GM19035 (cell line): Measurements from ENCODE around the gene NAPSA.
"Not testable (repeated sequence)": the region's sequence is repeated elsewhere in the genome, so short reads cannot be mapped to it uniquely, and the experiment has no call there.

Experiments
- ATAC-seq: cut with Tn5 transposase; IDR thresholded peaks from one replicate; pipeline ENCODE4 v1.9.1; 2021; ENCODE audit not compliant: unreplicated experiment

The NAPSA gene

GRCh38 chr19:50331994-50332243 lies 33.5 kb downstream of the NAPSA start:
- no peak for ATAC-seq

- ATAC-seq: no peak
Measured at GRCh38 chr19:50331221-50331993, 34.0 kb downstream of the NAPSA start.

DNA sequence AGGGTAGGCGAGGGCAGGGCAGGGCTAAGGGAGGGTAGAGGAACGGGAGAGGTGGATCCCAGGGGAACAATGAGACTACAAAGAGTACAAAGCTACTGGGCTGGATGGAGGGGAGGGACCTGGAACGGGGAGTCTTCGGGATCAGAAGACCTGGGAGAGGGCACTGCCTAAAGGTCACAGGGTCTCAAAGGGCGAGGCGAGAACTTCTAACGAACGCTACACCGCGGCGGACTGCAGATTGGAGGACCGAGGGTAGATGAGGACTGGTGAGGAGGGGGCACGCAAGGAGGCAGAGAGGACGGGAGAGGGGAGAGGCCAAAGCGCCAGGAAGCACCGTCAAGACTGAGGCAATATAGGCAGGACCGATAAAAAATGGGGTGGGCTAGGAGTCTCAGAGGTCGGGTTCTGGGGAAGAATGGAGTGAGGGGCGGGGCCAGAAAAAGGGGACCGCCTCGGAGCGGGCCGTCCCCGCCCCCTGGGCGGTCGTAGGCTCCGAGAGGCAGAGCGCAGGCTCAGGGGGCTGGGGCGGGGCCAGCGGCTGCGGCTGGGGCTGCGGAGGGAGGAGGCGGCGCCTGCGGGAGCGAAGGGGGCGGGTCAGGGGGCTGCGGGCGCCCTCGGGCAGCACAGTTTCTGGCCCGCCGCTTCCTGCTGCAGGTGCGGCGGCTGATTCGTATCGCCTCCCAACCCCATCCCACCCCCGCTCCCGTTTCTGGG lies 34.9 kb downstream of the NAPSA start:
- ATAC-seq: peak; percentile 30

DNA sequence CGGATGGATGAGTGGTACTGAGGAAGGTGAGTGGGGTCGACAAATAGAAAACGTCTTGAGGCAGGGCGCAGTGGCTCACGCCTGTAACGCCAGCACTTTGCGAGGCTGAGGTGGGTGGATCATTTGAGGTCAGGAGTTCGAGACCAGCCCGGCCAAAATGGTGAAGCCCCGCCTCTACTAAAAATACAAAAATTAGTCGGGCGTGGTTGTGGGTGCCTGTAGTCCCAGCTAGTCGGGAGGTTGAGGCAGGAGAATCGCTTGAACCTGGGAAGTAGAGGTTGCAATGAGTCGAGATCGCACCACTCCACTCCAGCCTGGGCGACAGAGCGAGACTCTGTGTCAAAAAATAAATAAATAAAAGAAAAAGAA lies 35.5 kb downstream of the NAPSA start:
- not testable (repeated sequence) for ATAC-seq

DNA sequence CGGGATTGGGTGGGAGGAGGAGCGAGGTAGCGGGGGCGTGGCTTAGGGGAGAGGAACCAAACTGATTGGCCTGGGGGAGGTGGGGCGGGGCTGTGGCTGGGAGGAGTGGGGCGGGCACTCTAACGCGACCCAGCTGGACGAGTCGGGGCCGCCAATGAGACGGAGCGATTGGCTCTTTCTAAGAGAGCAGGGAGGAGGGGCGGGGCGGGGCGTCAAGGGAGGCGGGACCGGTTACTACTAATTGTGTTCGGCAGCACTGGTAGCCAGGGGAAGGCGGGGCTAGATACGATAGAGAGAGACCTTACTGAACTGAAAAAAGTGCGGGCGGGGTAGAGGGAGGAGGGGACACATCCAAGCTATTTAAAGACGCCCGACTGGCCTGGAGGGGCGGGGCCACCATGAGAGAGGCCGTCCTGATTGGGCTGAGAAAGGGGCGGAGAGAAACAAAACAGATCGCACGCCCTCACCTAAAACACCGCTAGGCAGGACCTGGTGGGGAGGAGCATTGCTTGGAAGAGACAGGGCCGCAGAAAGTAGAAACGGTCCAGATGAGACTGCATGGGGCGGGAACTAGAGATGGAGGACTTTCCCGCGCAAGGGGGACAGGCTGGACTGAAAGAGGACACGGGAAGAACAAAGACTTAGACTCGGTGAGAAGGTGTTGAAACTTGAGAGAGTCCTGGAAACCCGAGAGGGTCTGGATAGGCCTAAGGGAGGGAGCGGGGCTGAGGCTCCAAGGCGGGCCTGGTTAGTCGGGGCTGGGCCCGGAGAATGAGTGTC lies 36.1 kb downstream of the NAPSA start, which contains the start of gene KCNC3:
Gene KCNC3 (minus strand): TSS at position 232 of the 780 bp plus-strand sequence. CDS start 295 bp downstream, outside the sequence.
- ATAC-seq: peak; percentile 45

DNA sequence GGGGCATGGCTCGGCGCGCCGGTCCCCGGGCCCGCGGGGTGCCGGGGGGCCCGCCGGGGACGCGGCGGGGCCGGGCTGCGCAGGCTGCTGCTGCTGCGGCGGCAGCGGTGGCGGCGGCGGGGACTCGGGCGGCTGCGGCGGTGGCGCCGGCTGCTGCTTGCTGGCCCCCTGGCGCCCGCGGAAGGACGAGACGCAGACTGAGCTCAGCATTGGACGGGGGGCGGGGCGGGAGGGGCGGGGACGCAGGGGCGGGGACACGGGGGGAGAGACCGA lies 36.6 kb downstream of the NAPSA start:
- ATAC-seq: peak; percentile 18

GRCh38 chr19:50328224-50328872 lies 37.1 kb downstream of the NAPSA start:
- peak; percentile 1 for ATAC-seq

GRCh38 chr19:50327461-50328223 lies 37.8 kb downstream of the NAPSA start:
- no peak for ATAC-seq

DNA sequence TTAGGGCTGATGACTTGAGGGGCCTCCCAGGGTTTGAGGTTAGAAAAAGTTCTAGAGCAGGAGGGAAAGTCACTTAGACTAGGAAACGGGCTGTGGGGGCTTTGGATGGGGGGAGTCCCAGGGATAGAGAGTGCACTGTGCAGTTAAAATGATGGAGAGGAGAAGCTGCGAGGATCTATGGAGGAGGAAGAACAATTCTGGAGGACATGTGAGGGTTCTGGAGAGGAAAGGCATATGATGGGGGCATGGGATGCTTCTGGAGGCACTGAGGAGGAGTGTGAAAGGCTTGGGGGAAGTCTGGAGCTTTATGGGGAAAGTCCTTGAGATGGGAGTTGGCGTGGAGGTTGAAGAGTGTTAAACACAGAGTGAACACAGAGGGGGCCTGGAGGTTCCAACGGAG lies 38.4 kb downstream of the NAPSA start:
- no peak for ATAC-seq

- no peak for ATAC-seq
Measured at GRCh38 chr19:50326101-50326664, 39.3 kb downstream of the NAPSA start.

DNA sequence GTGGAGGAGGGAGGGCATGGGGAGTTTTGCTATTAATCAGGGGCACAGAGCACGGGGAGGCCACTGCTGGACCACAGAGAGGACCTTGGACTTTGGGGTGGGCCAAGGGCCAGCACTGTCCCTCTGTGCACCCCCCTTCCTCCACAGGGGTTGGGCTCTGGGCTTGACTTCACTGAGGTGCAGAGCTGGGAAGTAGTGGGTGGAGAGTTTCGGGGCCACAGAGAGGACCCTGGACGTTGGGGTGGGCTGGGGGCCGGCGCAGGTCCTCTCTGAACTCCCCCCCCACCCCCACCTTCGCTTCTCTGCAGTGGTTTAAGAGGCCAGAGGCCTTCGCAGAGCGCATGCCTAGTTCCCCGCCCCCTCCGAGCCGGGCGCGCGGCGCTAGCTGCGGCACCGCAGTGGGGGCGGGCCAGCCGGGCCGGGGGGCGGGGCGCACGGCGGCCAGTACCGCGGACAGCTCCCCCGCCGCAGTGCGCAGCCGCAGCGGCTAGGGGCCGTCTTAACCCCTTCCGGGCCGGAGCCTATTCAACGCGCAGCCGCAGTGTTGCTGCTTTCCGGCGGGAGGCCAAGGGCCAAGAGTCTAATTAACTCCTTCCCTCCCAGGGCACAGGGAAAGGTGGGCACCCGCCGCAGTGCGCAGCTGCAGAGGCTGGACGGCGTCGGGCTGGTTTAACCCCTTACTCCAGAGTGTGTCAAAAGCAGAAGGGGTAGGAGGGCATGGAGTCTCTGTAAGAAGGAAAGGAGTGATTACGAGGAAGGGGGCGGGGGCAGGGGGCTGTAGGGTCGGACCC lies 39.9 kb downstream of the NAPSA start:
- no peak for ATAC-seq

- no peak for ATAC-seq
Measured at GRCh38 chr19:50324331-50324730, 41.1 kb downstream of the NAPSA start.

GRCh38 chr19:50323782-50324133 lies 41.7 kb downstream of the NAPSA start:
- ATAC-seq: no peak

GRCh38 chr19:50322931-50323781 lies 42.3 kb downstream of the NAPSA start:
- ATAC-seq: no peak

- no peak for ATAC-seq
Measured at GRCh38 chr19:50322234-50322633, 43.2 kb downstream of the NAPSA start.

- ATAC-seq: no peak
Measured at GRCh38 chr19:50321831-50322230, 43.6 kb downstream of the NAPSA start.

- no peak for ATAC-seq
Measured at GRCh38 chr19:50320596-50320995, 44.8 kb downstream of the NAPSA start.

DNA sequence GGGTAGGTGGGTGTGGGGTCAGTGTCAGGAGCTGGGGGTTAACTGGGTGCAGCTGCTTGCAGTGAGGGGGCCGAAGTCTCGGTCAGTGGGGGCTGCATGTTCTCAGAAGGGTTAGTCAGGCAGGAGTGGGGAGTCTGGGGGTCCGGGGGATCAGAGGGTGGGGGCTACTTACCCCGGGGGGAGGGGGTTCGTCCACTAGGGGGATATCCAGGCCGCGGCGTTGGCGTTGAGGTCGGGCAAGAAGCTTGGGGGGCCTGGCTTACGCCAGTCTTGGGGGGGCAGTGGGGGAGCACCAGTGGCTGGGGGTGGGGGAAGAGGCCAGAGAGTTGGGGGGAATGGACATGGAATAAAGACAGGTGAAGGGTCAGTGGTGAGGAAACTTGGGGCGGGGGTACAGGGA lies 45.4 kb downstream of the NAPSA start:
- ATAC-seq: no peak

DNA sequence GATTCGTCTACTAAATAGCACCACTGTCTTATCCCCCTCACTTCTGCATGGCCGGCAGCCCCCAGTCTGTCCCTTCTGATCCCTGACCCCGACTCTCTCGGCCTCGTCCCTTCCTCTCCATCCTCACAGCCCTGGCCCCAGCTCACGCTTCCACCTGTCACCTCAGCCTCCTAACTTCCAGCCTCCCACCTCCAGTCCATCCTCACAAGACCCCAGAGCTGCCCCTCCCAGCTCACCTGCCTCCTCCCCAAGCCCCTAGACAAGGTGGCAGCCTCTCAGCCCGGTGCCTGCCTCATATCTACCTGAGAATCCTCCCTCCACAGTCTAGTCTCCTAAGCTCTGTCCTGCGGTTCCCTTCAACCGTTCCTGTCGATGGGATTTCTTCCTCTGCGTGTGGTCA lies 46.3 kb downstream of the NAPSA start:
- no peak for ATAC-seq
